Measurements from ENCODE around the gene SNED1. TPM values are rescaled to one million over a fixed set of nuclear protein-coding genes. Genes with fewer than 3 reads are reported as not detected.
A peak's percentile ranks its signal among the peaks of the same experiment; 100 is the strongest.
"Not testable (repeated sequence)": the region's sequence is repeated elsewhere in the genome, so short reads cannot be mapped to it uniquely, and the experiment has no call there.

SNED1 gene
- total RNA-seq, 4 donors from 2014 or later, result 5.6 to 31.9 (median 13.2) TPM

- no peaks in the 10 kb centered on the region for H3K4me1 ChIP-seq
- no peaks in the 10 kb centered on the region for H3K9me3 ChIP-seq
- peaks cover 75% of the 10 kb centered on the region for H3K36me3 ChIP-seq
- no peaks in the 10 kb centered on the region for H3K27me3 ChIP-seq
- peak in 1 of 2 donors; percentile 40 for DNase-seq (ENCODE audit: low spot score in 2 of 2)
- no peak for TF ChIP-seq POLR2AphosphoS5 (IDR thresholded peaks at IDR 0.05)
- TF ChIP-seq CTCF (IDR thresholded peaks at IDR 0.05), result no peak
- TF ChIP-seq EP300 (IDR thresholded peaks at IDR 0.05), result no peak
- TF ChIP-seq POLR2A (IDR thresholded peaks at IDR 0.05), result no peak
- H3K4me3 ChIP-seq, result no peak overlapping the region
- H3K27ac ChIP-seq, result no peak overlapping the region
- 85% methylated on average over 7 of the region's 8 CpGs for WGBS
These were observed 90.0 kb downstream of the SNED1 start for GRCh38 chr2:241088376-241088775.

DNA sequence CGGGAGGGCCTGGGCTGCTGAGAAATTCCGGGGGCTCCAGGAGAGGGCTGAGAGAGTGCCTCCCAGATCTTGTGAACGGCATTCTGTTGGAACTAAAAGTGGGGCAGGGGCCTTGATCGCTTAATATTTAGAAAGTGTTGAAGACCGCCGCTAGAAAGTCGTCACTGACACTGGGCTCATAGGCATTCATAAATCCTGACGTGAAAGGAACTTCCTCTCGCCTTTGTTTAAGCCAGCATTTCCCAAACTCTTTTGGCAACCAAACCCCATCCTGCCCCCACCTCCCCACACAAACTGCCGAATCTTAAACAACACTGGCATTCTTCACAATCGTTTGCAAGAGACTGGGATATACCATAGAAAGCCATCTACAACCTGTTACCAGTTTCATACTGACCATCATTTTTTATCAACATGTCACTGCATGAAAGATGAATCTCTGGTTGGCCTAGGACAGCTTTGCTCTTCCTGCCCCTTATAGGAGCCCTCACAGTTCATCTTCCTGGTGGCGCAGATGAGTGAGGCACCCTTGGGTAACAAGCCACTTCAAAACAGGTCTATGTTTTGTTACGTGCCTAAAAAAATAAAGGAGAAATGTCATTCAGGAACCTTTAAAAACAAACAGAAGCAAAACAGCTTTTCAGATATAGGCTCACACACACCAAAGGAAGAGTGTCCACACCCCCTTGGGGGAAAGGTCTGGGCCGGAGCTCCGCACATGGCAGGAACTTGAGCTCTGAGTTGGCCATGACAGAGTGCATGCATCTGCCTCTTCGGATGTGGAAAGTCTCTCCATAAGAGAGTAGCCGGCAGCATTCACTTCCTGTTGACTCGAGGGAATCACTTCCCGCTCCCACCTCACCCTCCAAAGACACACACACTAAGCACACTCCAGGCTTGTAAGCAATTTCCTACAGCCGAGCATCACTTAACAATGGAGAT lies 90.6 kb downstream of the SNED1 start:
- Histone ChIP-seq H3K36me3 (peaks cover 82% of the 10 kb centered on the region), H3K27me3 (no peaks in the 10 kb centered on the region), H3K4me3 (no peak overlapping the region), H3K9me3 (no peaks in the 10 kb centered on the region), H3K4me1 (no peaks in the 10 kb centered on the region), H3K27ac (no peak overlapping the region)
- 76% methylated on average over 20 of the region's 20 CpGs for WGBS
- DNase-seq (ENCODE audit: low spot score in 2 of 2), result no peak
- TF ChIP-seq POLR2A (IDR thresholded peaks at IDR 0.05) (no peak), EP300 (IDR thresholded peaks at IDR 0.05) (no peak), CTCF (IDR thresholded peaks at IDR 0.05) (no peak)

DNA sequence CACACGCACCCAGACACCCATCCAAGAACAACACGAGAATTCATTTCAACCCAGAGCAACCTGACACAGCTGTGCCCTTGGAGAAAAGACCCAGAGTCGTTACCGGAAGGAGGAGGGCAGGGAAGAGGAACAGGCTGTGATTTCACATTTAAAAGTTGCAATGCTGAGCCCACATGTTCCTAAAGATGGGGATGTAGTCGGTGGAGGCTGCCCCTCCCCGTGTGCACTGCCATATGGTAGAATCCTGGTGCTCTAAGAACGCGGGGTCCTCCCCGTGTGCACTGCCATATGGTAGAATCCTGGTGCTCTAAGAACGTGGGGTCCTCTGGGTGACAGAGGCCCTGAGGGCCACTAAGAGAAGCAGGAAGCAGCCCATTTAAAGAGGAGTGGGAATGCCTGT lies 92.8 kb downstream of the SNED1 start:
- Histone ChIP-seq H3K27me3 (no peaks in the 10 kb centered on the region), H3K27ac (no peak overlapping the region), H3K4me1 (no peaks in the 10 kb centered on the region), H3K36me3 (peaks cover 91% of the 10 kb centered on the region), H3K9me3 (no peaks in the 10 kb centered on the region), H3K4me3 (no peak overlapping the region)
- no peak for DNase-seq (ENCODE audit: low spot score in 2 of 2)
- TF ChIP-seq POLR2A (IDR thresholded peaks at IDR 0.05) (no peak), EP300 (IDR thresholded peaks at IDR 0.05) (no peak), CTCF (IDR thresholded peaks at IDR 0.05) (no peak), POLR2AphosphoS5 (IDR thresholded peaks at IDR 0.05) (no peak)
- WGBS, result 68% methylated on average over 10 of the region's 10 CpGs

DNA sequence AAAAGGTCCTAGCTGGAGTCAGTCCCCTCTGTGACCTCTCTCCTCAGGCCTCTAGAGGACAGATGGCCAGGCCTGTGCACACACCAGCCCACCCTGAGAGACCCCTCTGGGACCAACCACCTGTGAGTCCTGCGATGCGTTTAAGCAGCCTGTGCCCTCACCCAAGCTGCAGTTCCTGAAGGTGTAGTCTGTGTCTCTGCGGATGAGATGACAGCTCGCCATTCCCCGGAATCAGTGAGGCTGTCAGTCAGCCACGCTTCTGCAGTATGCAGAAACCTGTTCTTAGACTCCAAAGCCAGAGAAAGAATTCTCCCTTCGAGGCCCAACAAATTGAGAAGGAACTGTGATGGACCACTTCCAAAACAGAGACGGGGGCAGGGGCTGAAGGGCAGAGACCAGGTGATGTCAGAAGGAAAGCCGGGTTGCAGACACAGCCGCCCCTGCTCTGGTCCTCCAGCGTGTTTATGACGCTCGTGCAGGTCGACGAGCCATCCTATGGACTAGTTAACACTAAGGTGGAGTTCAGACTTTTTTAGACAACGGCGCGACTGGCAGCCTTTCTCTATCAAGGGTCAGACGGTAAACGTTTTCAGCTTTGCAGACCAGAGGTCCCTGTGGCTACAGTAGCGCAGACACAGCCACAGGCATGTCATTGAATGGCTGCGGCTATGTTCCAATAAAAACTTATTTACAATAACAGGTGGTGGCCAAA lies 93.5 kb downstream of the SNED1 start:
- Histone ChIP-seq H3K4me1 (no peaks in the 10 kb centered on the region), H3K27me3 (no peaks in the 10 kb centered on the region), H3K4me3 (no peak overlapping the region), H3K27ac (no peak overlapping the region), H3K36me3 (peaks cover 91% of the 10 kb centered on the region), H3K9me3 (no peaks in the 10 kb centered on the region)
- WGBS, result 87% methylated on average over 21 of the region's 22 CpGs
- DNase-seq (ENCODE audit: low spot score in 2 of 2), result no peak
- TF ChIP-seq CTCF (IDR thresholded peaks at IDR 0.05) (no peak), EP300 (IDR thresholded peaks at IDR 0.05) (no peak), POLR2AphosphoS5 (IDR thresholded peaks at IDR 0.05) (no peak), POLR2A (IDR thresholded peaks at IDR 0.05) (no peak)

GRCh38 chr2:241092677-241093076 lies 94.3 kb downstream of the SNED1 start:
- no peak for DNase-seq (ENCODE audit: low spot score in 2 of 2)
- Histone ChIP-seq H3K27me3 (no peaks in the 10 kb centered on the region), H3K4me3 (no peak overlapping the region), H3K9me3 (no peaks in the 10 kb centered on the region), H3K27ac (no peak overlapping the region), H3K36me3 (peaks cover 91% of the 10 kb centered on the region), H3K4me1 (no peaks in the 10 kb centered on the region)
- WGBS, result 83% methylated on average over 8 of the region's 8 CpGs
- TF ChIP-seq EP300 (IDR thresholded peaks at IDR 0.05) (no peak), CTCF (IDR thresholded peaks at IDR 0.05) (no peak), POLR2A (IDR thresholded peaks at IDR 0.05) (no peak)

DNA sequence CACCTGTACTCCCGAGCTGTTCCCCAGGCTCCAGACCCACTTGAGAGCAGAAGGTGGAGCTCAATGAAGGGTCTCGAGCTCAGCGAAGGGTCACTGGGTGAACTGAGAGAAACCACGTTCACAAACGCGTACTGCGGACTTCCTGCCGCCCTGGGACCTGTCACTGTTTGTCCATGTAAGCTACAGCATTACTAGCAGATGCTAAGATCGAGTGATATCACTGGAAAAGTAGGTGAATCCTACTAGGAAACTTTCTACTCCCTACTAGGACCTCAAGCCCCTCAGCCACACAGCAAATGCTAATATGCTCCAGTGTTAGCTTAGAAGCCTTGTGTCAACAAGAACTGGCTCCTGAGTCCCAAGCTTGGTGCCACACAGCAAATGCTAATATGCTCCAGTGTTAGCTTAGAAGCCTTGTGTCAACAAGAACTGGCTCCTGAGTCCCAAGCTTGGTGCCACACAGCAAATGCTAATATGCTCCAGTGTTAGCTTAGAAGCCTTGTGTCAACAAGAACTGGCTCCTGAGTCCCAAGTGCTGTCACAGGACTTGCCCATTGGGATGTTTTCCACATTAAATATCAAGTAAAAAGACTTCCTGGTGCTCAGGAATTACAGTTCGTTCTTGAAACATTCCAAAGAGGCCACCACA lies 94.8 kb downstream of the SNED1 start:
- H3K27ac ChIP-seq; H3K27me3 ChIP-seq; H3K9me3 ChIP-seq; H3K4me1 ChIP-seq; DNase-seq (ENCODE audit: low spot score in 2 of 2); H3K4me3 ChIP-seq: not testable (repeated sequence)
- peaks cover 90% of the 10 kb centered on the region for H3K36me3 ChIP-seq
- 73% methylated on average over 10 of the region's 10 CpGs for WGBS

Measured in suprapubic skin (tissue), 4 donors.